AG04449 (cell line): ENCODE data around the gene ZNF429.

Source experiments
- CTCF ChIA-PET: fragments of 350-600 bp; formaldehyde crosslinking; extraction: SDS; loops from one replicate; lab custom pipeline; 2021; ENCODE audit warnings: antibody characterized with exemption; lab: Yijun Ruan, JAX
- POLR2A ChIA-PET: fragments of 400-600, 350-600 bp; formaldehyde crosslinking; extraction: SDS; loops from one replicate; lab custom pipeline; 2020; ENCODE audit warnings: antibody characterized with exemption, inconsistent platforms; lab: Yijun Ruan, JAX
- DNase-seq: peaks from one replicate; pipeline ENCODE4 v3.0.0-alpha.2; 2010; ENCODE audit warnings: low read depth, low spot score
- H3K4me3 ChIP-seq: 2 replicates; pipeline ENCODE4 v1.5.1; 2011; ENCODE audit warnings: low read depth, mild to moderate bottlenecking, control low read depth, low read length
- TF ChIP-seq, protein P1 (sequence below): IDR thresholded peaks from one replicate; pipeline ENCODE4 v1.5.1; 2011; ENCODE audit warnings: mild to moderate bottlenecking, moderate library complexity, low read length, control low read depth, inconsistent platforms; ENCODE audit not compliant: insufficient read depth; ENCODE audit errors: missing control alignments

ZNF429 gene

DNA sequence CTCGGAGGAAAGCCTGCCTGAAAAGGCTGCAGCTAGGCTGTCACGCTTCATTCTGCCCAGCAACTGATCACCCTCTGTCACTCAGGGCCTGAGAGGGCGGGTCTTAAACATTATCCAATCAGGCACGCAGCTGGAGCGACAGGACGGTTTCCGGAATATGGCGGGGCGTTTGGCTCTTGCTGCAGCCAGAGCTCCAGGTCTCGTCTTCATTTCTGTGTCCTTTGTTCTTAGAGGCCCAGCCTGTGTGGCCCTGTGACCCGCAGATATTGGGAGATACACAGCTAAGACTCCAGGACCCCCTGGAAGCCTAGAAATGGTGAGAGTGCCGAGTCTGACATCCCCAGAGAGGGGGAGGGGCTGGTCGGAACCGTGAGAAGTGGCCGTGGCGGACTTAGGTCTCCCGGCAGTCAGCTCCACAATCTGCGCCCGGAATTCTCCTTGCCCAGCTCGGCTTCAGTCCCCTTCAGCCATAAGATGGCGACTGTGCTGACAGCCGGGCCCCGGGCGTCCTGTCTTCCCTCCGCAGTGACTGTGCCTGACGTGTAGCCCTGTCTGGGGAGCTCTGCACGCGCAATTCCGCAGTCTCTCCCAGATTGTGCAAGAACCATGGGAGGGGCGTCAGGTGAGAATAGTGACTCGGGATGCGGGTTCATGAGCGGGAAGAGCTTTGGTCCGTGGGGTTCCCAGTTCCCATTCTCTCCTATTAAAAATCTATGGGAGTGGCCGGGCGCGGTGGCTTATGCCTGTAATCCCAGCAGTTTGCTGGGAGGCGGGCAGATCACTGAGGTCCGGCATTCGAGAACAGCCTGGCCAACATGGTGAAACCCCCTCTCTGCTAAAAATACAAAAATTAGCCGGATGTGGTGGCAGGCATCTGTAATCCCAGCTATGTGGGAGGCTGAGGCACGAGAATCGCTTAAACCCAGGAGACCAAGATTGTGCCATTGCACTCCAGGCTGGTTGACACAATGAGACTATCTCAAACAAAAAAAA, at the start of gene ZNF429:
ZNF429 (plus strand) TSS at position 144 of the 993 bp plus-strand sequence; CDS start at position 314, 170 bp downstream.
- CTCF ChIA-PET = interaction anchor here (0.9 kb wide), 1 partner anchor 18 kb away, joined by 3 read pairs; no protein-coding TSS in a partner anchor
- DNase-seq = peak; percentile 57
- TF ChIP-seq, protein P1, sequence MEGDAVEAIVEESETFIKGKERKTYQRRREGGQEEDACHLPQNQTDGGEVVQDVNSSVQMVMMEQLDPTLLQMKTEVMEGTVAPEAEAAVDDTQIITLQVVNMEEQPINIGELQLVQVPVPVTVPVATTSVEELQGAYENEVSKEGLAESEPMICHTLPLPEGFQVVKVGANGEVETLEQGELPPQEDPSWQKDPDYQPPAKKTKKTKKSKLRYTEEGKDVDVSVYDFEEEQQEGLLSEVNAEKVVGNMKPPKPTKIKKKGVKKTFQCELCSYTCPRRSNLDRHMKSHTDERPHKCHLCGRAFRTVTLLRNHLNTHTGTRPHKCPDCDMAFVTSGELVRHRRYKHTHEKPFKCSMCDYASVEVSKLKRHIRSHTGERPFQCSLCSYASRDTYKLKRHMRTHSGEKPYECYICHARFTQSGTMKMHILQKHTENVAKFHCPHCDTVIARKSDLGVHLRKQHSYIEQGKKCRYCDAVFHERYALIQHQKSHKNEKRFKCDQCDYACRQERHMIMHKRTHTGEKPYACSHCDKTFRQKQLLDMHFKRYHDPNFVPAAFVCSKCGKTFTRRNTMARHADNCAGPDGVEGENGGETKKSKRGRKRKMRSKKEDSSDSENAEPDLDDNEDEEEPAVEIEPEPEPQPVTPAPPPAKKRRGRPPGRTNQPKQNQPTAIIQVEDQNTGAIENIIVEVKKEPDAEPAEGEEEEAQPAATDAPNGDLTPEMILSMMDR = no peak
- POLR2A ChIA-PET = interaction anchor here (0.6 to 1.2 kb wide), 6 partner anchors 109 to 330 kb away, joined by 3 to 5 read pairs (median 4); partner anchors contain the start of genes ZNF100, ZNF43, ZNF493 and ZNF708
- H3K4me3 ChIP-seq = peak within 1 kb of the TSS; percentile 88

DNA sequence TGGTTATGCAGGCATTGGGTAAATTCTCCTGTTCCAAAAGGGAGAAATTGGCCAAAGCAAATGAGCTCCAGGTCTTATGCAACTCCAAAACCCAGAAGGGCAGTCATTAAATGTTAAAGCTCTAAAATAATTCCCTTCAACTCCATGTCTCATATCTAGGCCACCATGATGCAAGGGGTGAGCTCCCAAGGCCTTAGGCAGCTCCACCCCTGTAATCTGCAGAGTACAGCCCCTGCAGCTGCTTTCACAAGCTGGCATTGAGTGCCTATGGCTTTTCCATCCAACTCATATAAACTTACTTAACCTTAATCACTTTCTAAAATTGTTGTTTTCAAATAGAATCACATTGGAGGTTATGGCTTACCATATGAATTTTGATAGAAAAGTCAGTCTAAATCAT, 44.7 kb upstream of the ZNF429 start:
- CTCF ChIA-PET = no interaction called here
- POLR2A ChIA-PET = no interaction called here
- TF ChIP-seq, protein P1 = no peak

DNA sequence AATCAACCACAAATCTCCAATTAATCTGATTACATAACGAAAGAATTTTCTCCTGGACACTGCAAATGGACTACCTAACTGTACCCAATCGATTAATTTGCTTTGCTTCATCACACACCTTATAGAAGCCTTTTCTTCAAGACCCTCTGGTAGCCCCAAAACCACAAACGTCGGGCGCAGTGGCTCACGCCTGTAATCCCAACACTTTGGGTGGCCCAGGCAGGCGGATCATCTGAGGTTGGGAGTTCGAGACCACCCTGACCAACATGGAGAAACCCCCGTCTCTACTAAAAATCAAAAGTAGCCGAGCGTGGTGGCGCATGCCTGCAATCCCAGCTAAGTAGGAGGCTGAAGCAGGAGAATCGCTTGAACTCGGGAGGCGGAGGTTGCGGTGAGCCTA, 42.9 kb upstream of the ZNF429 start:
- ChIA-PET POLR2A (no interaction called here), CTCF (no interaction called here)
- TF ChIP-seq, protein P1 = no peak
- no peak overlapping the region for H3K4me3 ChIP-seq
- DNase-seq = no peak

More for the DNA sequence above, 44.7 kb upstream of the ZNF429 start:
- no peak for DNase-seq
- no peak overlapping the region for H3K4me3 ChIP-seq

DNA sequence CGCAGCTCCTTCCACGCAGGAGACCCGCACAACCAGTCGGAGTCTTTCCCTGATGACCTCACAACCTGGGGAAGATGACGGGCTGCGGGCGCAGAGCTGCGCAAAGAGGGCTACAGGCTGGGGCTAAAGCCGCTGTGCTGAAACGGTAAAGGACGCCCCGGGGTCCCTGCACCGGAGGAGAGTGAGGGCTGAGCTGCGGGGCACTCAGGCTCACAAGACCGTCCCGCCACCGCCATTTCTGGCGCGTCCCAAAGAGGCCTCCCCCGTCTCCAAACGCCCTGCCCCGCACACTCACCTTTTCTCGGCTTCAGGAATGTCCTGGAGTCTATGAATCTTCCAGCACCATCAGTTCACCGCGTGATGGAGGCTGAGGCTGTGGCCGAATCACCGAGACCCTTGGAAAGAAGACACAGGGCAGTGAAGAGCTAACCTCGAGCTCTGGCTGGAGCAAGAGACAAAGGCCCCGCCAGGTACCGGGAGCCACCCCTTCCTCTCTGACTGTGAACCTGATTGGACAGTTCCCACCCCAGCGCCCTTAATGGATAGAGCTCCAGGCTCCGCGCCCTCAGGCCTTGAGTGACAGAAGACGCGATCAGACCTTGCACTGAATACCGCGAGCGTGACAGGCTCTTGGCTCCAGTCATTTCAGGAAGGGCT, 41.8 kb upstream of the ZNF429 start:
- no peak for DNase-seq
- CTCF ChIA-PET = no interaction called here
- TF ChIP-seq, protein P1 = no peak
- H3K4me3 ChIP-seq = no peak overlapping the region
- POLR2A ChIA-PET = no interaction called here

DNA sequence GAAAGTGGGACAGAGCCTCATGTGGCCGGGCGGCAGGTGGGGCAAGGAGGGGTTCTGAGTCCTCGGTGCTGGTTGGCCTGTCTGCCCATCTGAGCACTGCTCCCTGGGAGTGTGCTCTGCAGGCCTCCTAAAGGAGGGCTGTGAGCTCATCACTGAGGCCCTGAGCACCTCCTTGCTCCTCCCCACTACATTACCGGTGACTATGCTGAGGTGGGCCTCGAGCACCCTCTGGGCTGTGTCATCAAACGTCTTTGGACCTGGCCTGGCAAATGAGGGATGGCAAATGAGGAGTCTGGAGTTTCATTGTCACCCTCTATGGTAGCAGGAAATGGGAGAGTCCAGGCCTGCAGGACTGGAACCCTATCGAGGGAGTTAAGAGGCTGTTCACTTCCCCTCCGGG, 38.8 kb upstream of the ZNF429 start:
- no peak overlapping the region for H3K4me3 ChIP-seq
- TF ChIP-seq, protein P1 = no peak
- ChIA-PET CTCF (no interaction called here), POLR2A (no interaction called here)
- DNase-seq = no peak

DNA sequence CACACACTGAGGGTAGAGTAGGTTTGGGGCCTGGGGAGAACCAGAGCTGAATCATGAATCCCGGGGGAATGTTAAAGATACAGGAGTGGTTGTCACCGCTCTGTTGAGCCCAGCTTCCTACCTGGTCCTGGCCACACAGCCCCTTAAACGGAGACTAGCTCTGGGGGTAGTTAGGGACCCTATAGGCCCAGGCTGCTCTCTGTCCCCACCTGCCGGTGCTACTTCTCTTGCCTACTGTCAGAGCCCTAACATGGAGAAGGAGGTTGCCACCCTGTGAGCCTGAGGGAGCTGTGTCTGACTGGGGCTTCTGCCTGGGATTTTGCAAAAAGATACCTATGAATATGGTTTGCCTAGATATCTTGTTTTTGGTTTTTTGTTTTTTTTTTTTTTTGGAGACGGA, 36.6 kb upstream of the ZNF429 start:
- TF ChIP-seq, protein P1 = no peak
- ChIA-PET POLR2A (no interaction called here), CTCF (no interaction called here)
- DNase-seq = no peak
- no peak overlapping the region for H3K4me3 ChIP-seq
